Panc1 (cell line): ENCODE measurements around the gene SLC2A6. TPM values are rescaled to one million over a fixed set of nuclear protein-coding genes. Genes with fewer than 3 reads are reported as not detected.

Experiments
- ATAC-seq: fragments of 200-7000 bp; cut with Tn5 transposase; 2 replicates; pipeline ENCODE4 v1.9.1; 2020; ENCODE audit warnings: mild to moderate bottlenecking, moderate library complexity
- BruUV-seq: library from RNA; stranded (reverse); fragments of 400-500 nt; replicated peaks from 2 replicates; lab custom pipeline; 2021; lab: Mats Ljungman, UMichigan
- CTCF ChIA-PET: fragments of 300-600 bp; sonication (Branson Sonifier 250); formaldehyde crosslinking; loops from one replicate; lab custom pipeline; 2022; ENCODE audit warnings: antibody characterized with exemption; lab: Charles Lee
- POLR2A ChIA-PET: fragments of 300-600 bp; sonication (Branson Sonifier 250); formaldehyde crosslinking; loops from one replicate; lab custom pipeline; 2022; ENCODE audit warnings: antibody characterized with exemption; lab: Charles Lee
- DNase-seq: peaks from one replicate; pipeline ENCODE4 v3.0.0-alpha.2; 2010; ENCODE audit warnings: low read depth, low spot score
- H3K27ac ChIP-seq: 2 replicates; pipeline ENCODE4 v1.5.1; 2011; ENCODE audit warnings: mild to moderate bottlenecking, low read length, inconsistent platforms
- H3K27me3 ChIP-seq: fragments of 200-500 bp; sonication (Bioruptor generic); 2 replicates; pipeline ENCODE4 v1.6.0; 2014; ENCODE audit warnings: low read length, inconsistent platforms; ENCODE audit not compliant: control insufficient read depth, insufficient read depth
- H3K36me3 ChIP-seq: fragments of 200-500 bp; sonication (Bioruptor generic); 2 replicates; pipeline ENCODE4 v1.5.1; 2014; ENCODE audit warnings: inconsistent platforms, mild to moderate bottlenecking, low read length, moderate library complexity; ENCODE audit not compliant: control insufficient read depth, insufficient read depth
- H3K4me1 ChIP-seq: 2 replicates; pipeline ENCODE4 v1.5.1; 2011; ENCODE audit warnings: inconsistent platforms, mild to moderate bottlenecking, low read length, moderate library complexity; ENCODE audit not compliant: control insufficient read depth, insufficient read depth
- H3K4me3 ChIP-seq, 2 experiments: 2 replicates each; pipeline ENCODE4 v1.5.1; 2011 to 2012; ENCODE audit warnings: low read depth in 2 of 2, low read length in 2 of 2, mild to moderate bottlenecking in 2 of 2, inconsistent platforms in 1 of 2, moderate library complexity in 1 of 2
- H3K9me3 ChIP-seq: fragments of 200-500 bp; sonication (Bioruptor generic); 2 replicates; pipeline ENCODE4 v1.5.1; 2014; ENCODE audit warnings: low read depth, mild to moderate bottlenecking, inconsistent platforms, low read length, moderate library complexity; ENCODE audit not compliant: control insufficient read depth, insufficient read depth
- CTCF ChIP-seq: fragments of 450-650 bp; IDR thresholded peaks from 2 replicates; pipeline ENCODE4 v1.5.1; 2017; ENCODE audit warnings: mild to moderate bottlenecking
- POLR2AphosphoS5 ChIP-seq: IDR thresholded peaks from 2 replicates; pipeline ENCODE4 v1.6.1; 2012; ENCODE audit warnings: mild to moderate bottlenecking, low read depth, low read length, moderate library complexity
- SIN3A ChIP-seq: IDR thresholded peaks from 2 replicates; pipeline ENCODE4 v1.6.1; 2012; ENCODE audit warnings: low read depth, mild to moderate bottlenecking, low read length, moderate library complexity, borderline replicate concordance; ENCODE audit not compliant: insufficient read depth
- TCF7L2 ChIP-seq: IDR thresholded peaks from 2 replicates; pipeline ENCODE4 v1.6.1; 2011; ENCODE audit warnings: mild to moderate bottlenecking, low read depth, low read length, inconsistent platforms
- in situ Hi-C: cut with HindIII; loops from 2 replicates; pipeline ENCODE4 v1.10.0; 2016; ENCODE audit warnings: low sequenced_read_pairs, low pct_unique_long_range_greater_than_20kb
- intact Hi-C: fragments of 100-400 bp; cut with micrococcal nuclease; formaldehyde crosslinking; loops from one replicate; pipeline ENCODE4 v1.10.0; 2022; ENCODE audit not compliant: unreplicated experiment
- total RNA-seq: library from RNA; stranded (reverse); gene quantifications from one replicate; pipeline ENCODE4 v1.2.1, GENCODE V29; 2021; ENCODE audit not compliant: unreplicated experiment
- TF ChIP-seq, protein P1 (sequence below), 2 experiments: IDR thresholded peaks; 2 replicates each; pipeline ENCODE4 v1.6.1; 2011 to 2012; ENCODE audit warnings: low read depth in 2 of 2, control low read depth in 1 of 2, low read length in 1 of 2, mild to moderate bottlenecking in 1 of 2, moderate library complexity in 1 of 2; ENCODE audit not compliant: insufficient read depth in 1 of 2

The SLC2A6 gene
- total RNA-seq, 1 experiment from 2014 or later: 48.2 TPM

DNA sequence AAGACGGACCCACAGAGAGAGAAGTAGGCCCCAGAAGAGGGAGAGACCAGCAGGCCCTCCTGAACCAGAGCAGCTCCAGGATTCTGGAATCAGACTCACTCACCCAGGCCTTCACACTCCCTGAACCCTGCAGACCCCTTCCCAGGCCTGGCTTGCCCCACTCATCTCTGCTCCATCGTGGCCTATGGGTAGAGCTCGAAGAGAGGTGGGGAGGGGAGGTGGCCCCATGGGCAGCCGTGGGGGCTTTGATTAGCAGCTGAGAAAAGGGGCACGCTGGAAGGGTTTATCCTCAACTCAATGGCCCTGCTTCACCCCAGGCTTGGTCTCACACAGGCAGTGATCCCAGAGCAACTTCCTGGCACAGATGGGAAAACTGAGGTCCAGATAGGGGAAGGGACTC lies 45.2 kb upstream of the SLC2A6 start:
- ChIA-PET CTCF (no interaction called here), POLR2A (no interaction called here)
- no peaks in the 10 kb centered on the region for H3K9me3 ChIP-seq
- intact Hi-C loops (no loop called here), in situ Hi-C loops (no loop called here)
- TF ChIP-seq TCF7L2 (no peak), CTCF (no peak), SIN3A (no peak), POLR2AphosphoS5 (no peak)
- TF ChIP-seq, protein P1, sequence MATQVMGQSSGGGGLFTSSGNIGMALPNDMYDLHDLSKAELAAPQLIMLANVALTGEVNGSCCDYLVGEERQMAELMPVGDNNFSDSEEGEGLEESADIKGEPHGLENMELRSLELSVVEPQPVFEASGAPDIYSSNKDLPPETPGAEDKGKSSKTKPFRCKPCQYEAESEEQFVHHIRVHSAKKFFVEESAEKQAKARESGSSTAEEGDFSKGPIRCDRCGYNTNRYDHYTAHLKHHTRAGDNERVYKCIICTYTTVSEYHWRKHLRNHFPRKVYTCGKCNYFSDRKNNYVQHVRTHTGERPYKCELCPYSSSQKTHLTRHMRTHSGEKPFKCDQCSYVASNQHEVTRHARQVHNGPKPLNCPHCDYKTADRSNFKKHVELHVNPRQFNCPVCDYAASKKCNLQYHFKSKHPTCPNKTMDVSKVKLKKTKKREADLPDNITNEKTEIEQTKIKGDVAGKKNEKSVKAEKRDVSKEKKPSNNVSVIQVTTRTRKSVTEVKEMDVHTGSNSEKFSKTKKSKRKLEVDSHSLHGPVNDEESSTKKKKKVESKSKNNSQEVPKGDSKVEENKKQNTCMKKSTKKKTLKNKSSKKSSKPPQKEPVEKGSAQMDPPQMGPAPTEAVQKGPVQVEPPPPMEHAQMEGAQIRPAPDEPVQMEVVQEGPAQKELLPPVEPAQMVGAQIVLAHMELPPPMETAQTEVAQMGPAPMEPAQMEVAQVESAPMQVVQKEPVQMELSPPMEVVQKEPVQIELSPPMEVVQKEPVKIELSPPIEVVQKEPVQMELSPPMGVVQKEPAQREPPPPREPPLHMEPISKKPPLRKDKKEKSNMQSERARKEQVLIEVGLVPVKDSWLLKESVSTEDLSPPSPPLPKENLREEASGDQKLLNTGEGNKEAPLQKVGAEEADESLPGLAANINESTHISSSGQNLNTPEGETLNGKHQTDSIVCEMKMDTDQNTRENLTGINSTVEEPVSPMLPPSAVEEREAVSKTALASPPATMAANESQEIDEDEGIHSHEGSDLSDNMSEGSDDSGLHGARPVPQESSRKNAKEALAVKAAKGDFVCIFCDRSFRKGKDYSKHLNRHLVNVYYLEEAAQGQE (IDR thresholded peaks at IDR 0.05; ENCODE audit: insufficient read depth in 1 of 2, low read depth in 2 of 2, low read length in 1 of 2): no peak
- H3K4me1 ChIP-seq: no peaks in the 10 kb centered on the region
- ATAC-seq: no peak
- H3K36me3 ChIP-seq: no peaks in the 10 kb centered on the region
- no peak overlapping the region for H3K4me3 ChIP-seq
- BruUV-seq: no TSS peak
- H3K27me3 ChIP-seq: no peaks in the 10 kb centered on the region
- no peak overlapping the region for H3K27ac ChIP-seq
- no peak for DNase-seq

DNA sequence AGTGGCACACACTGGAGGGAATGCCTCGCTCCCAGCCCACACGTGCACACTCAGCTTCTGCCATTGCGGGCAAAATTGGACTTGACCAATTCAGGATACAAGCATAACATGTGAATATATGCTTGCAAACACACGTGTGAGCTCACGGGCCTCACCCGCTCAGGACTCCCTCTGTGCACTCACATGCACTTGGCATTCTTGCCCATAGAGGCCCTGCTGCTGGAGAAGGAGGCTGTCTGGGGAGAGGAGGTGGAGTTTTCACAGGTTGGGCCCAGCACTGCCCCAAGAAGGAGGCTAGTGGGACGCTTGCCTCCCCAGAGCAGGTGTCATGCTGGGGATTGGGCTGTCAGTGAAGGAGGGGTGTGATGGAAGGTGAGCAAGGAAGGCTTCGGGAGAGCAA lies 44.2 kb upstream of the SLC2A6 start:
- ChIA-PET CTCF (no interaction called here), POLR2A (no interaction called here)
- no peak overlapping the region for H3K27ac ChIP-seq
- ATAC-seq (no peak), DNase-seq (no peak)
- intact Hi-C loops (no loop called here), in situ Hi-C loops (no loop called here)
- TF ChIP-seq TCF7L2 (no peak), CTCF (no peak), POLR2AphosphoS5 (no peak), SIN3A (no peak)
- TF ChIP-seq, protein P1 (IDR thresholded peaks at IDR 0.05; ENCODE audit: insufficient read depth in 1 of 2, low read depth in 2 of 2, low read length in 1 of 2): no peak
- H3K27me3 ChIP-seq: no peaks in the 10 kb centered on the region
- no peak overlapping the region for H3K4me3 ChIP-seq
- H3K9me3 ChIP-seq: no peaks in the 10 kb centered on the region
- no TSS peak for BruUV-seq
- no peaks in the 10 kb centered on the region for H3K36me3 ChIP-seq
- no peaks in the 10 kb centered on the region for H3K4me1 ChIP-seq
